ENCODE data around the gene GPR4. TPM values are rescaled to one million over a fixed set of nuclear protein-coding genes. Genes with fewer than 3 reads are reported as not detected.
A peak's percentile ranks its signal among the peaks of the same experiment; 100 is the strongest.

The GPR4 gene
- total RNA-seq, 2 experiments from 2014 or later, result 0.38 TPM; not detected in 1

- Histone ChIP-seq H3K9me3 (ENCODE audit: low read length) (no peaks in the 10 kb centered on the region), H4K20me1 (ENCODE audit: insufficient read depth, low read length) (no peaks in the 10 kb centered on the region), H3K79me2 (ENCODE audit: insufficient read depth, low read depth, low read length) (no peaks in the 10 kb centered on the region), H3K4me3 (ENCODE audit: low read depth, low read length, poor library complexity, severe bottlenecking) (peak overlapping the region; percentile 75), H3K27ac (ENCODE audit: low read depth, low read length, poor library complexity, severe bottlenecking) (no peak overlapping the region), H3K4me2 (ENCODE audit: low read length) (peak overlapping the region; percentile 68), H3K36me3 (ENCODE audit: insufficient read depth, low read length) (no peaks in the 10 kb centered on the region), H2AFZ (ENCODE audit: low read length) (no peak overlapping the region), H3K4me1 (ENCODE audit: insufficient read depth, low read length, poor library complexity, severe bottlenecking) (peaks cover 41% of the 10 kb centered on the region), H3K9me2 (ENCODE audit: insufficient read depth, low read length) (no peaks in the 10 kb centered on the region)
- BruUV-seq (replicated peaks), result TSS peak; percentile 45
- POLR2A ChIA-PET, result interaction anchor here (0.6 kb wide), 1 partner anchor 43 kb away, joined by 3 read pairs; no protein-coding TSS in a partner anchor
- CTCF ChIA-PET (ENCODE audit: unreplicated experiment), result no interaction called here
- TF ChIP-seq, protein P1, sequence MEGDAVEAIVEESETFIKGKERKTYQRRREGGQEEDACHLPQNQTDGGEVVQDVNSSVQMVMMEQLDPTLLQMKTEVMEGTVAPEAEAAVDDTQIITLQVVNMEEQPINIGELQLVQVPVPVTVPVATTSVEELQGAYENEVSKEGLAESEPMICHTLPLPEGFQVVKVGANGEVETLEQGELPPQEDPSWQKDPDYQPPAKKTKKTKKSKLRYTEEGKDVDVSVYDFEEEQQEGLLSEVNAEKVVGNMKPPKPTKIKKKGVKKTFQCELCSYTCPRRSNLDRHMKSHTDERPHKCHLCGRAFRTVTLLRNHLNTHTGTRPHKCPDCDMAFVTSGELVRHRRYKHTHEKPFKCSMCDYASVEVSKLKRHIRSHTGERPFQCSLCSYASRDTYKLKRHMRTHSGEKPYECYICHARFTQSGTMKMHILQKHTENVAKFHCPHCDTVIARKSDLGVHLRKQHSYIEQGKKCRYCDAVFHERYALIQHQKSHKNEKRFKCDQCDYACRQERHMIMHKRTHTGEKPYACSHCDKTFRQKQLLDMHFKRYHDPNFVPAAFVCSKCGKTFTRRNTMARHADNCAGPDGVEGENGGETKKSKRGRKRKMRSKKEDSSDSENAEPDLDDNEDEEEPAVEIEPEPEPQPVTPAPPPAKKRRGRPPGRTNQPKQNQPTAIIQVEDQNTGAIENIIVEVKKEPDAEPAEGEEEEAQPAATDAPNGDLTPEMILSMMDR (conservative IDR thresholded peaks at IDR 0.05; ENCODE audit: low read length), result no peak
- TF ChIP-seq EZH2phosphoT487 (IDR thresholded peaks at IDR 0.05; ENCODE audit: borderline replicate concordance, low read depth, low read length), result no peak
- intact Hi-C loops (cut with micrococcal nuclease; ENCODE audit: unreplicated experiment), result no loop called here
- no peak for DNase-seq (ENCODE audit: low spot score)
These were observed 36.1 kb upstream of the GPR4 start for GRCh38 chr19:45637890-45638667.

DNA sequence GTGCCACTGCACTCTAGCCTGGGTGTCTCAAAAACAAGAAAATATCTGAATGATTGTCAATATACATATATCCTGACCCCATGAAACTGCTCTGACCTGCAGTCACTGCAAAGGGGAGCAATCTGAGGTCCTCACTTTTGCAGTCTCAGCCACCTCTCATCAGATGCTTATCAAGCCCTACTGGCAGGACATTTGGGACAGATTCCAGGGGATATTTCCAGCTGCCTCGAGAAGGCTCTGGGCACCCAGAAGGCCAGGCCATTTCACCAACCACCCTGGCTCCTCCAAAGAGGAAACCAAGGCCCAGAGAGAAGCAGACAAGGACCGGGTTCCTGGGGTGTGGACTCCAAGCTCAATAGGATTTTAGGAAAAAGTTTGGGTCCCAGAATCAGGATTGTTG lies 34.9 kb upstream of the GPR4 start:
- Histone ChIP-seq H3K4me2 (ENCODE audit: low read length) (no peak overlapping the region), H3K9me3 (ENCODE audit: low read length) (no peaks in the 10 kb centered on the region), H4K20me1 (ENCODE audit: insufficient read depth, low read length) (no peaks in the 10 kb centered on the region), H3K4me3 (ENCODE audit: low read depth, low read length, poor library complexity, severe bottlenecking) (no peak overlapping the region), H3K79me2 (ENCODE audit: insufficient read depth, low read depth, low read length) (no peaks in the 10 kb centered on the region), H3K9me2 (ENCODE audit: insufficient read depth, low read length) (no peaks in the 10 kb centered on the region), H3K36me3 (ENCODE audit: insufficient read depth, low read length) (no peaks in the 10 kb centered on the region), H3K4me1 (ENCODE audit: insufficient read depth, low read length, poor library complexity, severe bottlenecking) (peaks cover 31% of the 10 kb centered on the region), H2AFZ (ENCODE audit: low read length) (no peak overlapping the region), H3K27ac (ENCODE audit: low read depth, low read length, poor library complexity, severe bottlenecking) (no peak overlapping the region)
- DNase-seq (ENCODE audit: low spot score), result no peak
- intact Hi-C loops (cut with micrococcal nuclease; ENCODE audit: unreplicated experiment), result no loop called here
- no TSS peak for BruUV-seq (replicated peaks)
- no peak for TF ChIP-seq EZH2phosphoT487 (IDR thresholded peaks at IDR 0.05; ENCODE audit: borderline replicate concordance, low read depth, low read length)
- TF ChIP-seq, protein P1 (conservative IDR thresholded peaks at IDR 0.05; ENCODE audit: low read length), result no peak
- ChIA-PET POLR2A (interaction anchor here (0.6 kb wide), 1 partner anchor 251 kb away, joined by 4 read pairs; no protein-coding TSS in a partner anchor), CTCF (ENCODE audit: unreplicated experiment) (no interaction called here)

DNA sequence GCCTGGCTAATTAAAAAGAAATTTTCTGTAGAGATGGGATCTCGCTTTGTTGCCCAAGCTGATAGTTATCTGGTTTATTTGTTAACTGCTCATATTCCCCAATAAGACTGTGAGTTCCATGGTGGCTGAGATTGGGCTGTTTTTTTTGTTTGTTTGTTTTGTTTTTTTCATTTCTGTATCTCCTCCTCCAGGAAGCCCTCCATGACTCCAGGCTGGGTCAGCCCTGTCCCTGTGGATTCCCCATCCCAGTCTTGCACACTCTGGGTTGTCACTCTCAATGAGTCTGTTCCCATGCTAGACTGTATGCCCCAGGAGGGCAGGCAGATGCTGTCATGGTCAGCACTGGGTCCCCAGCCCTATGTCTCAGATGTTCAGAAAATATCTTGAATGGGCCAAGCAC lies 34.3 kb upstream of the GPR4 start:
- Histone ChIP-seq H2AFZ (ENCODE audit: low read length) (no peak overlapping the region), H3K27ac (ENCODE audit: low read depth, low read length, poor library complexity, severe bottlenecking) (no peak overlapping the region), H3K79me2 (ENCODE audit: insufficient read depth, low read depth, low read length) (no peaks in the 10 kb centered on the region), H4K20me1 (ENCODE audit: insufficient read depth, low read length) (no peaks in the 10 kb centered on the region), H3K4me1 (ENCODE audit: insufficient read depth, low read length, poor library complexity, severe bottlenecking) (peaks cover 25% of the 10 kb centered on the region), H3K36me3 (ENCODE audit: insufficient read depth, low read length) (no peaks in the 10 kb centered on the region), H3K4me2 (ENCODE audit: low read length) (no peak overlapping the region), H3K4me3 (ENCODE audit: low read depth, low read length, poor library complexity, severe bottlenecking) (no peak overlapping the region), H3K9me2 (ENCODE audit: insufficient read depth, low read length) (no peaks in the 10 kb centered on the region), H3K9me3 (ENCODE audit: low read length) (no peaks in the 10 kb centered on the region)
- no peak for DNase-seq (ENCODE audit: low spot score)
- BruUV-seq (replicated peaks), result no TSS peak
- intact Hi-C loops (cut with micrococcal nuclease; ENCODE audit: unreplicated experiment), result no loop called here
- TF ChIP-seq, protein P1 (conservative IDR thresholded peaks at IDR 0.05; ENCODE audit: low read length), result no peak
- no peak for TF ChIP-seq EZH2phosphoT487 (IDR thresholded peaks at IDR 0.05; ENCODE audit: borderline replicate concordance, low read depth, low read length)
- CTCF ChIA-PET (ENCODE audit: unreplicated experiment), result no interaction called here
- POLR2A ChIA-PET, result no interaction called here

All from OCI-LY7 (cell line).